Uterus (tissue), 4 donors: ENCODE data around the gene PLPP2. TPM values are rescaled to one million over a fixed set of nuclear protein-coding genes. Genes with fewer than 3 reads are reported as not detected.

Source experiments
- DNase-seq, 2 donors: peaks; one replicate each; pipeline ENCODE4 v3.0.0-alpha.2; 2019 to 2020
- H3K27ac ChIP-seq, 2 donors: fragments of 200-600 bp; sonication (generic); 1 replicate in 1 of 2; 2 replicates in 1 of 2; pipeline ENCODE4 v1.5.1; 2016 to 2018
- H3K27me3 ChIP-seq, 2 donors: fragments of 200-600 bp; sonication (generic); one replicate each; pipeline ENCODE4 v1.5.1; 2018 to 2019; ENCODE audit warnings: control low read depth in 1 of 2
- H3K36me3 ChIP-seq, 2 donors: fragments of 200-600 bp; sonication (generic); one replicate each; pipeline ENCODE4 v1.5.1; 2019; ENCODE audit warnings: control low read depth in 1 of 2
- H3K4me1 ChIP-seq, 2 donors: fragments of 200-600 bp; sonication (generic); one replicate each; pipeline ENCODE4 v1.5.1; 2018 to 2019; ENCODE audit warnings: control low read depth in 1 of 2
- H3K4me3 ChIP-seq, 2 donors: fragments of 200-600 bp; sonication (generic); 1 replicate in 1 of 2; 2 replicates in 1 of 2; pipeline ENCODE4 v1.5.1; 2018 to 2019; ENCODE audit warnings: mild to moderate bottlenecking in 1 of 2
- H3K9me3 ChIP-seq, 2 donors: fragments of 200-600 bp; sonication (generic); one replicate each; pipeline ENCODE4 v1.5.1; 2019; ENCODE audit warnings: control low read depth in 1 of 2
- CTCF ChIP-seq, 4 experiments: fragments of 200-600 bp in 2 of 4; fragments of 450-650 bp in 2 of 4; sonication (generic) in 2 of 4; IDR thresholded peaks; one replicate each; pipeline ENCODE4 v1.5.1; 2016 to 2019; ENCODE audit warnings: antibody characterized with exemption in 4 of 4, mild to moderate bottlenecking in 2 of 4, moderate library complexity in 1 of 4
- POLR2A ChIP-seq, 2 donors: fragments of 450-650 bp; IDR thresholded peaks; one replicate each; pipeline ENCODE4 v1.6.1; 2016; ENCODE audit warnings: antibody characterized with exemption in 2 of 2, mild to moderate bottlenecking in 1 of 2, moderate library complexity in 1 of 2
- intact Hi-C: fragments of 100-400 bp; cut with DNase I; formaldehyde crosslinking; loops from one replicate; pipeline ENCODE4 v1.15.1; 2023; ENCODE audit warnings: low total_unique reads
- total RNA-seq, 4 donors: library from RNA; depleted of rRNA in 3 of 4; stranded (reverse); fragments of >200 nt in 3 of 4; gene quantifications; one replicate each; pipeline versions ENCODE4 v1.1.0 to v1.2.4, GENCODE V29; 2014 to 2023
- donor health status: DM: yes; HTN: yes; CAD: no.

The PLPP2 gene
- 10 to 100 TPM in 3 of 4 donors, 1 to 10 TPM in 1; 4.9 to 55.3 (median 15.3) TPM for total RNA-seq

GRCh38 chr19:291006-291521, at the start of gene PLPP2:
TSS of gene PLPP2 (minus strand) at chr19:291403. CDS start at chr19:291336, 67 bp downstream.
- Histone ChIP-seq H3K9me3 (no peaks in the 10 kb centered on the region), H3K36me3 (no peaks in the 10 kb centered on the region), H3K27ac (peak within 1 kb of the TSS; percentile 70 to 85), H3K4me1 (peaks cover 0 to 17% of the 10 kb centered on the region in 2 donors), H3K4me3 (peak within 1 kb of the TSS; percentile 23 to 36), H3K27me3 (no peaks in the 10 kb centered on the region)
- peak; percentile 29 to 30 for DNase-seq
- intact Hi-C loops = no loop called here
- TF ChIP-seq CTCF (IDR thresholded peaks at IDR 0.05) = no peak
- peak in 1 of 2 donors; percentile 41 for TF ChIP-seq POLR2A (IDR thresholded peaks at IDR 0.05)

DNA sequence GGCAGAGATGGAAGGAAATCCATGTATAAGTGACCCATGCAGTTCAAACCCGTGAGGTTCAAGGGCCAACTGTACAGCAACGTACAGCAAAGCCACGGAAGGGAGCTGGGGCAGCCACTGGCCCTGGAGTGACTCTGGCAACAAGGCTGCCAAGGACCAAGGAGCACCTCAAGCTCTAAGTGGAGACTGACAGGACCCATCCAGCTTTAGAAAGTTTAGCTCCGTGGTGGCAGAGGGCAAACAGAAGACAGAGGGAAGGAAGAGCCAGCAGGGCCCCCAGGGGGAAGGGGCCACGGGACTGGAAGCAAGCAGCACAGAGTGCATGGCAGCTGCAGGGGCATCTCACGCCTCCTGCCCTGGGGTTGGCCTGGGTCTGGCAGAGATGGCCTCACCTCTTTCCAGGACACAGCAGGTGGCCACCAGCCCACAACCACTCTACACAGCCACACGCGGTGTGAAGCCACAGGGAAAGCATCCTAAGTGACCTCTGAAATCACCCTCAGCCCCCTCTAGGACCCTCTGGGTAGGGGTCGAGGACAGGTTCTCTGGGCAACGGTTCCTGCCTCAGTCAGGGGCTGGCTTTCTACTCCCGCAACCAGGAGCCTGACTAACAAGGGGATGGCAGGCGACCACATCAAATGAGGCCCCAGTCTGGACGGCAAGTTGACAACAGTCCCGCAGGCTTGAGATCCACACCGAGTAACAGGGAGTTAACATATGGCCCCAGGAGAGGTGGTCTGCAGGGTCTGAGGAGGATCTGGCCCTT, 49.6 kb upstream of the PLPP2 start:
- Histone ChIP-seq H3K36me3 (no peaks in the 10 kb centered on the region), H3K27ac (no peak overlapping the region), H3K9me3 (no peaks in the 10 kb centered on the region), H3K4me1 (peaks cover 0 to 14% of the 10 kb centered on the region in 2 donors), H3K4me3 (no peak overlapping the region), H3K27me3 (no peaks in the 10 kb centered on the region)
- TF ChIP-seq POLR2A (IDR thresholded peaks at IDR 0.05) (no peak), CTCF (IDR thresholded peaks at IDR 0.05) (no peak)
- no peak for DNase-seq
- intact Hi-C loops = no loop called here

DNA sequence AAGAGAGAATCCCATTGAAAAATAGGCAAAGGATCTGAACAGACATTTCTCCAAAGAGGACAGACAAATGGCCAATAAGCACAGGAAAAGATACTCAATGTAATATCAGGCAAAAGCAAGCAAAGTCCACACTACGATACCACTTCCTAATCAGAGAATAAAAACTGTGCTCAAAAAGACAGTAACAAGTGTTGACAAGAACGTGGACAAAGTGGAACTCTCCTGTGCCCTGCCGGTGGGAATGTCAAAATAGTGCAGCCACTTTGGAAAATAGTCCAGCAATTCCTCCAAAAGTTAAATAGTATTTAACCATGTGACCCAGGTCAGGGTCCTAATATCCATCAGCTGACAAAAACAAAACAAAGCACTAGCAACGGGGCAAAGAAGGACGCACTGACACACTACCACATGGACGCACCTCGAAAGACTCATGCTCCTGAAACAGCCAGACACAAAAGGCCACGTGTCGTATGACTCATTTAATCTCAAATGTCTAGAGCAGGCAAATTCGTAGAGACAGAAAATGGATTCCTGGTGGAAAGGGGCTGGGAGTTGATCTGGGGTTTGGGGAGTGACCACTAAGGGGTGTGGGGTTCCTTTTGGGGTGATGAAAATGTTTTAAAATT, 48.2 kb upstream of the PLPP2 start:
- no peaks in the 10 kb centered on the region for H3K27me3 ChIP-seq
- no peak overlapping the region for H3K27ac ChIP-seq
- H3K36me3 ChIP-seq = no peaks in the 10 kb centered on the region
- intact Hi-C loops = no loop called here
- H3K4me3 ChIP-seq = no peak overlapping the region
- peaks cover 0 to 14% of the 10 kb centered on the region in 2 donors for H3K4me1 ChIP-seq
- H3K9me3 ChIP-seq = no peaks in the 10 kb centered on the region
- DNase-seq = no peak
- TF ChIP-seq CTCF (IDR thresholded peaks at IDR 0.05) = no peak

DNA sequence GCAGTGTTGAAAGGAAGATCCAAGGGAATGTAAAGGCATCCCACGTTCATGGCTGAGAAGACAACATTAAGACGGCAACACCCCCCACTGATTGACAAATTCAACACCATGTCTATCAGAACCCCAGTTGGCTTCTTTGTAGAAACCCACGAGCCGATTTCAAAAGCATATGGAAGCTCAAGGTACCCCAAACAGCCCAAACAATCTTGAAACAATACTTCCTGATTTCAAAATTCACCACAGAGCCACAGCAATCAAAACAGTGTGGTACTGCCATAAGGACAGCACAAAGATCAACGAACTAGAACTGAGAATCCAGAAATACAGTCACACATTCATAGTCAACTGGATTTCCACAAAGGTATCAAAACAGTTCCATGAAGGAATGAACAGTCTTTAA, 47.2 kb upstream of the PLPP2 start:
- no peak for DNase-seq
- peaks cover 0 to 14% of the 10 kb centered on the region in 2 donors for H3K4me1 ChIP-seq
- intact Hi-C loops = no loop called here

More for the DNA sequence above, 47.2 kb upstream of the PLPP2 start:
- no peak overlapping the region for H3K27ac ChIP-seq
- no peaks in the 10 kb centered on the region for H3K36me3 ChIP-seq
- no peaks in the 10 kb centered on the region for H3K27me3 ChIP-seq
- H3K9me3 ChIP-seq = no peaks in the 10 kb centered on the region
- H3K4me3 ChIP-seq = no peak overlapping the region
- TF ChIP-seq POLR2A (IDR thresholded peaks at IDR 0.05) = no peak
- TF ChIP-seq CTCF (IDR thresholded peaks at IDR 0.05) = no peak
